ENCODE data around the gene TOM1L2.
A peak's percentile ranks its signal among the peaks of the same experiment; 100 is the strongest.

The TOM1L2 gene

GRCh38 chr17:17929655-17930380, 42.4 kb downstream of the TOM1L2 start:
- DNase-seq (ENCODE audit: low read depth) = no peak
- Histone ChIP-seq H3K4me3 (ENCODE audit: low read length) (peak overlapping the region; percentile 35), H3K36me3 (ENCODE audit: control insufficient read depth, insufficient read depth, low read length, severe bottlenecking) (no peaks in the 10 kb centered on the region), H3K9ac (ENCODE audit: low read length) (peak overlapping the region; percentile 73), H3K9me3 (ENCODE audit: control insufficient read depth, low read length) (no peaks in the 10 kb centered on the region), H3K4me1 (ENCODE audit: control insufficient read depth, insufficient read depth, low read length) (peaks cover 61% of the 10 kb centered on the region), H3K27me3 (replicated peaks; ENCODE audit: control insufficient read depth, insufficient read depth, low read length) (no peaks in the 10 kb centered on the region)

- Histone ChIP-seq H3K36me3 (ENCODE audit: control insufficient read depth, insufficient read depth, low read length, severe bottlenecking) (no peaks in the 10 kb centered on the region), H3K9ac (ENCODE audit: low read length) (peak overlapping the region; percentile 46), H3K4me1 (ENCODE audit: control insufficient read depth, insufficient read depth, low read length) (peaks cover 51% of the 10 kb centered on the region), H3K27me3 (replicated peaks; ENCODE audit: control insufficient read depth, insufficient read depth, low read length) (no peaks in the 10 kb centered on the region), H3K4me3 (ENCODE audit: low read length) (no peak overlapping the region), H3K9me3 (ENCODE audit: control insufficient read depth, low read length) (no peaks in the 10 kb centered on the region)
- no peak for DNase-seq (ENCODE audit: low read depth)
These were observed 43.6 kb downstream of the TOM1L2 start for GRCh38 chr17:17928398-17929287.

GRCh38 chr17:17926840-17927449, 45.3 kb downstream of the TOM1L2 start:
- peaks cover 60% of the 10 kb centered on the region for H3K4me1 ChIP-seq (ENCODE audit: control insufficient read depth, insufficient read depth, low read length)
- peak; percentile 45 for DNase-seq (ENCODE audit: low read depth)

GRCh38 chr17:17926036-17926435, 46.2 kb downstream of the TOM1L2 start:
- Histone ChIP-seq H3K4me1 (ENCODE audit: control insufficient read depth, insufficient read depth, low read length) (peaks cover 61% of the 10 kb centered on the region), H3K9me3 (ENCODE audit: control insufficient read depth, low read length) (no peaks in the 10 kb centered on the region), H3K4me3 (ENCODE audit: low read length) (no peak overlapping the region), H3K27me3 (replicated peaks; ENCODE audit: control insufficient read depth, insufficient read depth, low read length) (no peaks in the 10 kb centered on the region), H3K9ac (ENCODE audit: low read length) (no peak overlapping the region), H3K36me3 (ENCODE audit: control insufficient read depth, insufficient read depth, low read length, severe bottlenecking) (no peaks in the 10 kb centered on the region)
- DNase-seq (ENCODE audit: low read depth) = no peak

More at GRCh38 chr17:17926840-17927449, 45.3 kb downstream of the TOM1L2 start:
- H3K4me3 ChIP-seq (ENCODE audit: low read length) = no peak overlapping the region
- H3K9me3 ChIP-seq (ENCODE audit: control insufficient read depth, low read length) = no peaks in the 10 kb centered on the region
- no peak overlapping the region for H3K9ac ChIP-seq (ENCODE audit: low read length)
- H3K36me3 ChIP-seq (ENCODE audit: control insufficient read depth, insufficient read depth, low read length, severe bottlenecking) = no peaks in the 10 kb centered on the region
- no peaks in the 10 kb centered on the region for H3K27me3 ChIP-seq (replicated peaks; ENCODE audit: control insufficient read depth, insufficient read depth, low read length)

GRCh38 chr17:17924857-17925250, 47.3 kb downstream of the TOM1L2 start:
- DNase-seq (ENCODE audit: low read depth) = no peak
- Histone ChIP-seq H3K9ac (ENCODE audit: low read length) (no peak overlapping the region), H3K4me3 (ENCODE audit: low read length) (no peak overlapping the region), H3K36me3 (ENCODE audit: control insufficient read depth, insufficient read depth, low read length, severe bottlenecking) (no peaks in the 10 kb centered on the region), H3K9me3 (ENCODE audit: control insufficient read depth, low read length) (no peaks in the 10 kb centered on the region), H3K27me3 (replicated peaks; ENCODE audit: control insufficient read depth, insufficient read depth, low read length) (no peaks in the 10 kb centered on the region), H3K4me1 (ENCODE audit: control insufficient read depth, insufficient read depth, low read length) (peaks cover 54% of the 10 kb centered on the region)

DNA sequence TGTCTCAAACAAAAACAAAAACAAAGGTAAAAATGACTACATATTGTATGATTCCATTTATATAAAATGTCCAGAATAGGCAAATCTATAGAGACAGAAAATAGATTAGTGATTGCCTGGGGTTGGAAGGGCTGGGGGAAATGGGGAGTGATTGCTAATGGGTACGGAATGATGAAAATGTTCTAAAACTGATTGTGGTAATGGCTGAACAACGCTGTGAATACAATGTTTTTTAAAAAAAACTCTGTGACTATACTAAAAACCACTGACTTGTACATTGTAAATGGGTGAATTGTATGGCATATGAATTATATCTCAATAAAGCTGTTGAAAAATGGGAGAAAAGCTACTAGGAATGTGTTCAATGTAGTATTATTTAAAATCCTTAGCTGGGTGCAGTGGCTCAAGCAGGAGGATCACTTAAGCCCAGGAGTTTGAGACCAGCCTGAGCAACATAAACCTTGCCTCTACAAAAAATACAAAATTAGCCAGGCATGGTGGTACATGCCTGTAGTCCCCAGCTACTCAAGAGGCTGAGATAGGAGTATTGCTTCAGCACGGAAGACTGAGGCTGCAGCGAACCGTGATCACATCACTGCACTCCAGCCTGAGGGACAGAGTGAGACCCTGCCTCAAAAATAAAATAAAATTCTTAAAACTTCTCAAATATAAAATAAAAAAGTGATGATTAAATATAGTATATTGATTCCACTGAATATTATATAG, 47.9 kb downstream of the TOM1L2 start:
- Histone ChIP-seq H3K4me1 (ENCODE audit: control insufficient read depth, insufficient read depth, low read length) (peaks cover 54% of the 10 kb centered on the region), H3K27me3 (replicated peaks; ENCODE audit: control insufficient read depth, insufficient read depth, low read length) (no peaks in the 10 kb centered on the region), H3K4me3 (ENCODE audit: low read length) (no peak overlapping the region), H3K9ac (ENCODE audit: low read length) (no peak overlapping the region), H3K36me3 (ENCODE audit: control insufficient read depth, insufficient read depth, low read length, severe bottlenecking) (no peaks in the 10 kb centered on the region), H3K9me3 (ENCODE audit: control insufficient read depth, low read length) (no peaks in the 10 kb centered on the region)
- no peak for DNase-seq (ENCODE audit: low read depth)

DNA sequence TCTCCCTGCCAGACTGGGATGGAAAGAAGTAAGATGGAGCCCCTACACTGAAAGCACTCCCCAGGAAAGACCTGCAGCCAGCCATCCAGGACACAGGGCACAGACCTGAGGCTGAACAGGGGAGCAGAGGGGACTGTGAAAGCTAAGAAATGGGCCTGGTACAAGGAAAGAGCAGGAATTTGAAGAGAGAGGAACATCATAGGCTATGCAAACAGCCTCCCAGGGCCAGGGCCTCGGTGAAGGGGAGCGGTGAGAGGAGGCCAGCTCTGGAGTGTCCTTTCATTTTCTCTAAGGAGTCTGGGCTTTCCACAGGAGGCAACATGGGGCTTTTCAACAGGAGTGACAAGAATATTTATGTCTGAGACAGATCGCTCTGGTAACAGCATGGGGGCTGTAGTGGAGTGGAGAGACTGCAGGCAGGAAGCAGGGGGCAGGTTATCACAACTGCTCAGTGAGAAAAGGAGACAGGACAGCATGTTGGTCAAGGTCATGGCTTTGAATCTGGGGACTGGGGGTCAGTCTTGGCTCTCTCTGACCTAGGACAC, 50.1 kb downstream of the TOM1L2 start:
- DNase-seq (ENCODE audit: low read depth) = no peak

DNA sequence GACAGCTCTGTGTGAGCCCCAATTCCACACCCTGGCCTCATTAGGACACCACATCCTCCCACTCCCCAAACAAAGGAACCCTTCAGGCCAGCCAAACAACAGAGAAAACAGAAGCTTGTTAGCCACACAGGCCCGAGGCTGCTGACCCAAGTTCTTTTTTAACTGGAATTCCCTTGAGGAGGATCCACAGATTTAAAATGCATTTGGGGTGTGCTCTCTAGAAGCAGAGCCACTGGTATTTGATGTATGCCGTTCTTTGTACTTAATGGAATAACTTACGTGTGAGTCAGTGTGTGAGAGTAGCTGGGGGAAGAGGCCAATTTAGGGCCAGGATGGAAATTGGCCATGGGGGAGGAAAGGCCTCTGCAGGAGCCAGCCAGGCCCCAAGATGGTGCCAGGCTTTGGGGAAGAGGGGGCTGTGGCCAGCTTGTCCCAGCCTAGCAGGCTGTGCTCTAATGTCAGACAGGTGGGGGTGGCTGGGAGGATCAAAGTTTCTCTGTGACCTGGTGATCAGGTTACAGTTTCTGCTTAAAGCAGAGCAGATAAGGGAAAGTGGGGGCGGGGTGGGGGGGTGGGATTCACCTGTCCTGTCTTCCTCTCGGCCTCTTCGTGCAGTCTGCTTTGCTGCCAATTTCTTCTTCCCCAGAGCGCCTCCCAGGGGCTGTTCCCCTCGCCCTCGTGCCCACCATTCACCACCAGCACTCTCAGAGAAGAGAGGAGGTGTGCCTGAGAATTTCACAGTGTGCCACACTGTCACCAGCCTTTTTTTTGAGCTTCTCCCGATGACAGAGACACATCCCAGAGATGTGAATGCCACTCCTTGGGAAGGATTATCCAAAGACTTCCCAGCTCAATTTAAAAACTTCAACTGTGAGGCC, 50.8 kb downstream of the TOM1L2 start:
- DNase-seq (ENCODE audit: low read depth) = peak; percentile 90
- peaks cover 38% of the 10 kb centered on the region for H3K4me1 ChIP-seq (ENCODE audit: control insufficient read depth, insufficient read depth, low read length)
- H3K36me3 ChIP-seq (ENCODE audit: control insufficient read depth, insufficient read depth, low read length, severe bottlenecking) = no peaks in the 10 kb centered on the region
- H3K4me3 ChIP-seq (ENCODE audit: low read length) = peak overlapping the region; percentile 12
- H3K27me3 ChIP-seq (replicated peaks; ENCODE audit: control insufficient read depth, insufficient read depth, low read length) = no peaks in the 10 kb centered on the region
- H3K9me3 ChIP-seq (ENCODE audit: control insufficient read depth, low read length) = no peaks in the 10 kb centered on the region
- peak overlapping the region; percentile 53 for H3K9ac ChIP-seq (ENCODE audit: low read length)

More for the DNA sequence above, 50.1 kb downstream of the TOM1L2 start:
- no peaks in the 10 kb centered on the region for H3K9me3 ChIP-seq (ENCODE audit: control insufficient read depth, low read length)
- no peak overlapping the region for H3K9ac ChIP-seq (ENCODE audit: low read length)
- no peaks in the 10 kb centered on the region for H3K27me3 ChIP-seq (replicated peaks; ENCODE audit: control insufficient read depth, insufficient read depth, low read length)
- no peak overlapping the region for H3K4me3 ChIP-seq (ENCODE audit: low read length)
- H3K4me1 ChIP-seq (ENCODE audit: control insufficient read depth, insufficient read depth, low read length) = peaks cover 44% of the 10 kb centered on the region
- H3K36me3 ChIP-seq (ENCODE audit: control insufficient read depth, insufficient read depth, low read length, severe bottlenecking) = no peaks in the 10 kb centered on the region

GRCh38 chr17:17919169-17920107, 52.8 kb downstream of the TOM1L2 start:
- no peaks in the 10 kb centered on the region for H3K36me3 ChIP-seq (ENCODE audit: control insufficient read depth, insufficient read depth, low read length, severe bottlenecking)
- no peaks in the 10 kb centered on the region for H3K27me3 ChIP-seq (replicated peaks; ENCODE audit: control insufficient read depth, insufficient read depth, low read length)
- H3K4me1 ChIP-seq (ENCODE audit: control insufficient read depth, insufficient read depth, low read length) = peaks cover 47% of the 10 kb centered on the region
- H3K9me3 ChIP-seq (ENCODE audit: control insufficient read depth, low read length) = no peaks in the 10 kb centered on the region
- H3K4me3 ChIP-seq (ENCODE audit: low read length) = no peak overlapping the region
- DNase-seq (ENCODE audit: low read depth) = peak; percentile 90
- H3K9ac ChIP-seq (ENCODE audit: low read length) = peak overlapping the region; percentile 60

All from adipocyte (in vitro differentiated cells).